Mesenchymal stem cell (in vitro differentiated cells and primary cell): Measurements from ENCODE around the gene WDR18.

Source experiments
- DNase-seq: peaks from one replicate; pipeline ENCODE4 v3.0.0-alpha.2; 2013
- H2AFZ ChIP-seq: one replicate; pipeline ENCODE4 v1.6.1; 2013; ENCODE audit warnings: low read depth, mild to moderate bottlenecking, control low read depth, inconsistent platforms, low read length, moderate library complexity
- H2AK5ac ChIP-seq: 2 replicates; pipeline ENCODE4 v1.6.1; 2013; ENCODE audit warnings: low read length, moderate library complexity, mild to moderate bottlenecking, inconsistent platforms; ENCODE audit not compliant: severe bottlenecking
- H2BK120ac ChIP-seq: one replicate; pipeline ENCODE4 v1.6.1; 2013; ENCODE audit warnings: low read depth, mild to moderate bottlenecking, inconsistent platforms, low read length, moderate library complexity
- H2BK12ac ChIP-seq, 2 experiments: one replicate each; pipeline ENCODE4 v1.6.1; 2013; ENCODE audit warnings: inconsistent platforms in 2 of 2, low read length in 2 of 2, mild to moderate bottlenecking in 2 of 2, moderate library complexity in 2 of 2, control low read depth in 1 of 2
- H2BK15ac ChIP-seq: one replicate; pipeline ENCODE4 v1.6.1; 2013; ENCODE audit warnings: mild to moderate bottlenecking, low read depth, inconsistent platforms; ENCODE audit not compliant: poor library complexity, severe bottlenecking
- H2BK5ac ChIP-seq: 2 replicates; pipeline ENCODE4 v1.6.1; 2013; ENCODE audit warnings: low read depth, mild to moderate bottlenecking, low read length, control low read depth, inconsistent platforms; ENCODE audit not compliant: poor library complexity, severe bottlenecking
- H3K14ac ChIP-seq, 2 experiments: one replicate each; pipeline ENCODE4 v1.6.1; 2013; ENCODE audit warnings: inconsistent platforms in 2 of 2, low read length in 2 of 2, control low read depth in 1 of 2, mild to moderate bottlenecking in 1 of 2, moderate library complexity in 1 of 2
- H3K18ac ChIP-seq, 2 experiments: one replicate each; pipeline ENCODE4 v1.6.1; 2013; ENCODE audit warnings: inconsistent platforms in 2 of 2, low read length in 2 of 2, control low read depth in 1 of 2, low read depth in 1 of 2, mild to moderate bottlenecking in 1 of 2
- H3K23ac ChIP-seq, 2 experiments: one replicate each; pipeline ENCODE4 v1.6.1; 2013; ENCODE audit warnings: inconsistent platforms in 2 of 2, low read length in 2 of 2, mild to moderate bottlenecking in 2 of 2, moderate library complexity in 2 of 2, control low read depth in 1 of 2
- H3K27ac ChIP-seq: 2 replicates; pipeline ENCODE4 v1.5.1; 2013; ENCODE audit warnings: mild to moderate bottlenecking, moderate library complexity, low read length, control low read depth, inconsistent platforms; ENCODE audit not compliant: poor library complexity, severe bottlenecking
- H3K27me3 ChIP-seq, 2 experiments: 2 replicates each; pipeline versions ENCODE4 v1.6.1 to v1.7.0; 2013; ENCODE audit warnings: low read length in 2 of 2, mild to moderate bottlenecking in 2 of 2, moderate library complexity in 2 of 2, control low read depth in 1 of 2, inconsistent platforms in 1 of 2; ENCODE audit not compliant: control insufficient read depth in 1 of 2, insufficient read depth in 1 of 2
- H3K36me3 ChIP-seq, 2 experiments: 2 replicates each; pipeline versions ENCODE4 v1.6.1 to v1.7.0; 2013; ENCODE audit warnings: low read length in 2 of 2, control low read depth in 1 of 2, inconsistent platforms in 1 of 2, low read depth in 1 of 2, mild to moderate bottlenecking in 1 of 2; ENCODE audit not compliant: insufficient read depth in 2 of 2, control insufficient read depth in 1 of 2
- H3K4ac ChIP-seq, 2 experiments: one replicate each; pipeline ENCODE4 v1.6.1; 2013; ENCODE audit warnings: inconsistent platforms in 2 of 2, low read length in 2 of 2, mild to moderate bottlenecking in 2 of 2, moderate library complexity in 2 of 2, control low read depth in 1 of 2, low read depth in 1 of 2
- H3K4me1 ChIP-seq: 2 replicates; pipeline ENCODE4 v1.6.1; 2013; ENCODE audit warnings: low read depth, low read length, control low read depth; ENCODE audit not compliant: control insufficient read depth, insufficient read depth
- H3K4me2 ChIP-seq: 2 replicates; pipeline ENCODE4 v1.6.1; 2013; ENCODE audit warnings: low read length, mild to moderate bottlenecking, inconsistent platforms; ENCODE audit not compliant: poor library complexity, severe bottlenecking
- H3K4me3 ChIP-seq, 2 experiments: 2 replicates each; pipeline versions ENCODE4 v1.5.1 to v1.7.0; 2013; ENCODE audit warnings: low read length in 2 of 2, mild to moderate bottlenecking in 2 of 2, control low read depth in 1 of 2, low read depth in 1 of 2; ENCODE audit not compliant: insufficient read depth in 1 of 2
- H3K79me1 ChIP-seq: replicated peaks from 2 replicates; pipeline ENCODE4 v1.6.1; 2013; ENCODE audit warnings: mild to moderate bottlenecking, control low read depth, low read length, inconsistent platforms; ENCODE audit not compliant: poor library complexity, severe bottlenecking
- H3K9ac ChIP-seq: 2 replicates; pipeline ENCODE4 v1.7.0; 2013; ENCODE audit warnings: mild to moderate bottlenecking, low read length, moderate library complexity
- H3K9me3 ChIP-seq: 2 replicates; pipeline ENCODE4 v1.7.0; 2013; ENCODE audit warnings: mild to moderate bottlenecking, low read length; ENCODE audit not compliant: control insufficient read depth
- H4K8ac ChIP-seq: one replicate; pipeline ENCODE4 v1.6.1; 2013; ENCODE audit warnings: inconsistent platforms, mild to moderate bottlenecking, low read length, moderate library complexity
- H4K91ac ChIP-seq: one replicate; pipeline ENCODE4 v1.6.1; 2013; ENCODE audit warnings: mild to moderate bottlenecking, low read length, inconsistent platforms
- WGBS: methylation state at CpG from one replicate; pipeline ENCODE4 v1.1.7; 2013; ENCODE audit warnings: mixed read lengths; 5-methylcytosine and 5-hydroxymethylcytosine counted together

WDR18 gene

GRCh38 chr19:944663-945241 is 39.4 kb upstream of the WDR18 start:
- Histone ChIP-seq H2BK12ac (no peak overlapping the region), H3K18ac (no peak overlapping the region), H3K23ac (no peak overlapping the region), H3K4ac (no peak overlapping the region), H3K4me1 (peaks cover 66% of the 10 kb centered on the region), H3K36me3 (peaks cover 22 to 86% of the 10 kb centered on the region in 2 experiments), H3K27ac (no peak overlapping the region), H3K14ac (no peak overlapping the region), H4K8ac (no peak overlapping the region), H2BK120ac (no peak overlapping the region), H2BK5ac (no peak overlapping the region), H3K9ac (no peak overlapping the region), H3K27me3 (no peaks in the 10 kb centered on the region), H3K79me1 (no peaks in the 10 kb centered on the region), H2AK5ac (no peak overlapping the region), H3K4me2 (no peak overlapping the region), H2BK15ac (no peak overlapping the region), H2AFZ (no peak overlapping the region), H3K9me3 (no peaks in the 10 kb centered on the region), H3K4me3 (no peak overlapping the region), H4K91ac (no peak overlapping the region)
- no peak for DNase-seq
- WGBS = 93% methylated on average over 22 of the region's 22 CpGs

- Histone ChIP-seq H3K4me3 (no peak overlapping the region), H3K18ac (no peak overlapping the region), H3K4me2 (peak overlapping the region; percentile 5), H2BK15ac (peak overlapping the region; percentile 28), H3K9ac (no peak overlapping the region), H3K4me1 (peaks cover 64% of the 10 kb centered on the region), H2AK5ac (peak overlapping the region; percentile 23), H2BK12ac (no peak overlapping the region), H4K8ac (no peak overlapping the region), H3K4ac (no peak overlapping the region), H3K14ac (no peak overlapping the region), H3K27me3 (no peaks in the 10 kb centered on the region), H2BK5ac (no peak overlapping the region), H3K23ac (no peak overlapping the region), H3K9me3 (no peaks in the 10 kb centered on the region), H3K27ac (no peak overlapping the region), H3K79me1 (no peaks in the 10 kb centered on the region), H2AFZ (no peak overlapping the region), H3K36me3 (peaks cover 21 to 81% of the 10 kb centered on the region in 2 experiments), H2BK120ac (no peak overlapping the region), H4K91ac (peak overlapping the region; percentile 11)
- DNase-seq = no peak
- WGBS = 92% methylated on average over 31 of the region's 37 CpGs
Measured at GRCh38 chr19:945401-946252, 38.5 kb upstream of the WDR18 start.

GRCh38 chr19:947090-947706 is 36.9 kb upstream of the WDR18 start:
- Histone ChIP-seq H4K8ac (no peak overlapping the region), H2BK15ac (no peak overlapping the region), H3K4ac (no peak overlapping the region), H2BK5ac (no peak overlapping the region), H3K36me3 (peaks cover 15 to 66% of the 10 kb centered on the region in 2 experiments), H3K79me1 (no peaks in the 10 kb centered on the region), H3K27me3 (no peaks in the 10 kb centered on the region), H3K4me3 (no peak overlapping the region), H3K9ac (no peak overlapping the region), H4K91ac (no peak overlapping the region), H2BK120ac (no peak overlapping the region), H3K23ac (no peak overlapping the region), H3K14ac (no peak overlapping the region), H2AK5ac (no peak overlapping the region), H3K18ac (no peak overlapping the region), H3K9me3 (no peaks in the 10 kb centered on the region), H2AFZ (no peak overlapping the region), H3K27ac (no peak overlapping the region), H3K4me1 (peaks cover 62% of the 10 kb centered on the region), H2BK12ac (no peak overlapping the region), H3K4me2 (no peak overlapping the region)
- whole genome bisulfite sequencing = 97% methylated on average over 30 of the region's 30 CpGs
- no peak for DNase-seq
